Loucy (cell line): ENCODE results near the gene EHBP1L1.

ENCODE experiments used
- EZH2phosphoT487 ChIP-seq: fragments of 200-600 bp; IDR thresholded peaks from 2 replicates; pipeline ENCODE4 v1.6.1; 2018; ENCODE audit warnings: antibody characterized with exemption, mild to moderate bottlenecking, moderate library complexity, borderline replicate concordance
- TF ChIP-seq, protein P1 (sequence below): fragments of 200-600 bp; sonication (generic); conservative IDR thresholded peaks from 2 replicates; pipeline ENCODE4 v1.5.1; 2014; ENCODE audit warnings: mild to moderate bottlenecking, antibody characterized with exemption, low read length

DNA sequence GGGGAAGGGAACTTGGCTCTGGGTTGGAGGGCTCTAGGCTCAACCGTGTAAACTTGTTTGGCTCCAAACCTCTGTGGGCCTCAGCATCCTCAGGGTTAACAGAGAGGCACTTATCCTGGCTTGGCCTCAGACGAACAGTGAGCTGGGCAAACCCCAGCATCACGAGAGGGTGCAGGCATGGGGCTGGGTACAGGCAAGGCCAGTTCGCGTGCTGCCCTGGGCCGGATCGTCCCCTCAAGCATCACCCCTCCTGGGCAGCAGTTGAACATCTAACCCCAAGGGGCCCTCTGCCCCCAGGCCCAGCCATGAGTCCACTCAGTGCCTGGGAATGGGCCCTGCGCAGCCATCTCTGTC is 1.9 kb downstream of the EHBP1L1 start:
- TF ChIP-seq, protein P1, sequence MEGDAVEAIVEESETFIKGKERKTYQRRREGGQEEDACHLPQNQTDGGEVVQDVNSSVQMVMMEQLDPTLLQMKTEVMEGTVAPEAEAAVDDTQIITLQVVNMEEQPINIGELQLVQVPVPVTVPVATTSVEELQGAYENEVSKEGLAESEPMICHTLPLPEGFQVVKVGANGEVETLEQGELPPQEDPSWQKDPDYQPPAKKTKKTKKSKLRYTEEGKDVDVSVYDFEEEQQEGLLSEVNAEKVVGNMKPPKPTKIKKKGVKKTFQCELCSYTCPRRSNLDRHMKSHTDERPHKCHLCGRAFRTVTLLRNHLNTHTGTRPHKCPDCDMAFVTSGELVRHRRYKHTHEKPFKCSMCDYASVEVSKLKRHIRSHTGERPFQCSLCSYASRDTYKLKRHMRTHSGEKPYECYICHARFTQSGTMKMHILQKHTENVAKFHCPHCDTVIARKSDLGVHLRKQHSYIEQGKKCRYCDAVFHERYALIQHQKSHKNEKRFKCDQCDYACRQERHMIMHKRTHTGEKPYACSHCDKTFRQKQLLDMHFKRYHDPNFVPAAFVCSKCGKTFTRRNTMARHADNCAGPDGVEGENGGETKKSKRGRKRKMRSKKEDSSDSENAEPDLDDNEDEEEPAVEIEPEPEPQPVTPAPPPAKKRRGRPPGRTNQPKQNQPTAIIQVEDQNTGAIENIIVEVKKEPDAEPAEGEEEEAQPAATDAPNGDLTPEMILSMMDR = no peak
- no peak for TF ChIP-seq EZH2phosphoT487
